ENCODE data around the gene FHAD1.
"Not testable (repeated sequence)": the region's sequence is repeated elsewhere in the genome, so short reads cannot be mapped to it uniquely, and the experiment has no call there.

The FHAD1 gene

GRCh38 chr1:15299179-15299578 is 52.2 kb downstream of the FHAD1 start:
- Mint-ChIP-seq H3K27ac (no peak overlapping the region), H3K4me3 (no peak overlapping the region), H3K9me3 (peaks cover 9% of the 10 kb centered on the region), H3K36me3 (ENCODE audit: low read depth) (no peaks in the 10 kb centered on the region), H3K27me3 (ENCODE audit: low read depth, poor library complexity) (peaks cover 25% of the 10 kb centered on the region), H3K4me1 (peaks cover 12% of the 10 kb centered on the region)
- no peak for TF ChIP-seq CTCF (IDR thresholded peaks at IDR 0.05)
- no peak for DNase-seq

- Mint-ChIP-seq H3K9me3 (peaks cover 10% of the 10 kb centered on the region), H3K27me3 (ENCODE audit: low read depth, poor library complexity) (peaks cover 22% of the 10 kb centered on the region), H3K4me1 (peaks cover 17% of the 10 kb centered on the region), H3K36me3 (ENCODE audit: low read depth) (no peaks in the 10 kb centered on the region), H3K27ac (no peak overlapping the region), H3K4me3 (no peak overlapping the region)
- no peak for DNase-seq
- TF ChIP-seq CTCF (IDR thresholded peaks at IDR 0.05) = no peak
Observed at GRCh38 chr1:15299806-15300205, 52.8 kb downstream of the FHAD1 start.

- no peak for DNase-seq
- TF ChIP-seq CTCF (IDR thresholded peaks at IDR 0.05) = no peak
- H3K36me3 Mint-ChIP-seq (ENCODE audit: low read depth) = peaks cover 6% of the 10 kb centered on the region
- H3K9me3 Mint-ChIP-seq = peaks cover 31% of the 10 kb centered on the region
- H3K27ac Mint-ChIP-seq = no peak overlapping the region
- peaks cover 11% of the 10 kb centered on the region for H3K4me1 Mint-ChIP-seq
- H3K4me3 Mint-ChIP-seq = no peak overlapping the region
- H3K27me3 Mint-ChIP-seq (ENCODE audit: low read depth, poor library complexity) = peaks cover 21% of the 10 kb centered on the region
Observed at GRCh38 chr1:15303935-15304334, 56.9 kb downstream of the FHAD1 start.

GRCh38 chr1:15304708-15305467 is 57.9 kb downstream of the FHAD1 start:
- no peak overlapping the region for H3K4me3 Mint-ChIP-seq
- no peak overlapping the region for H3K27ac Mint-ChIP-seq
- DNase-seq = peak; percentile 82
- peaks cover 6% of the 10 kb centered on the region for H3K36me3 Mint-ChIP-seq (ENCODE audit: low read depth)
- peaks cover 23% of the 10 kb centered on the region for H3K27me3 Mint-ChIP-seq (ENCODE audit: low read depth, poor library complexity)
- peaks cover 11% of the 10 kb centered on the region for H3K4me1 Mint-ChIP-seq
- peaks cover 31% of the 10 kb centered on the region for H3K9me3 Mint-ChIP-seq
- TF ChIP-seq CTCF (IDR thresholded peaks at IDR 0.05) = peak; percentile 94

- Mint-ChIP-seq H3K4me1 (peaks cover 11% of the 10 kb centered on the region), H3K27me3 (ENCODE audit: low read depth, poor library complexity) (peaks cover 23% of the 10 kb centered on the region), H3K36me3 (ENCODE audit: low read depth) (peaks cover 6% of the 10 kb centered on the region), H3K4me3 (no peak overlapping the region), H3K9me3 (peaks cover 31% of the 10 kb centered on the region), H3K27ac (no peak overlapping the region)
- no peak for TF ChIP-seq CTCF (IDR thresholded peaks at IDR 0.05)
- DNase-seq = no peak
Observed at GRCh38 chr1:15305468-15305770, 58.4 kb downstream of the FHAD1 start.

GRCh38 chr1:15306352-15306751 is 59.3 kb downstream of the FHAD1 start:
- Mint-ChIP-seq H3K9me3 (peaks cover 31% of the 10 kb centered on the region), H3K4me1 (peaks cover 11% of the 10 kb centered on the region), H3K27me3 (ENCODE audit: low read depth, poor library complexity) (peaks cover 19% of the 10 kb centered on the region)
- not testable (repeated sequence) for H3K27ac Mint-ChIP-seq; H3K4me3 Mint-ChIP-seq; H3K36me3 Mint-ChIP-seq (ENCODE audit: low read depth); DNase-seq
